TTC549 (cell line): ENCODE results near the gene CAPN3.

ENCODE experiments used
- FAIRE-seq: peaks from 2 replicates; lab custom pipeline; 2012; peaks lifted over from hg19 to GRCh38; lab: Jason Lieb, UNC

The CAPN3 gene

GRCh38 chr15:42395838-42396237 is 36.5 kb downstream of the CAPN3 start:
- no peak for FAIRE-seq

GRCh38 chr15:42401544-42402454 is 42.5 kb downstream of the CAPN3 start:
- FAIRE-seq: no peak

GRCh38 chr15:42402455-42403205 is 43.3 kb downstream of the CAPN3 start:
- no peak for FAIRE-seq

- FAIRE-seq: no peak
Observed at GRCh38 chr15:42403389-42403788, 44.1 kb downstream of the CAPN3 start.

- FAIRE-seq: no peak
Observed at GRCh38 chr15:42404461-42405235, 45.3 kb downstream of the CAPN3 start.

- no peak for FAIRE-seq
Observed at GRCh38 chr15:42405863-42406482, 46.7 kb downstream of the CAPN3 start.

- FAIRE-seq: no peak
Observed at GRCh38 chr15:42408178-42408577, 48.9 kb downstream of the CAPN3 start.

- no peak for FAIRE-seq
Observed at GRCh38 chr15:42409011-42409410, 49.7 kb downstream of the CAPN3 start.

- no peak for FAIRE-seq
Observed at GRCh38 chr15:42411884-42412283, 52.6 kb downstream of the CAPN3 start.

- no peak for FAIRE-seq
Observed at GRCh38 chr15:42413920-42414319, 54.6 kb downstream of the CAPN3 start.

GRCh38 chr15:42419369-42419768 is 60.1 kb downstream of the CAPN3 start:
- FAIRE-seq: no peak

- FAIRE-seq: no peak
Observed at GRCh38 chr15:42421376-42421775, 62.1 kb downstream of the CAPN3 start.

GRCh38 chr15:42427429-42428223 is 68.3 kb downstream of the CAPN3 start:
- no peak for FAIRE-seq

GRCh38 chr15:42444415-42445063 is 85.2 kb downstream of the CAPN3 start:
- FAIRE-seq: no peak

- no peak for FAIRE-seq
Observed at GRCh38 chr15:42445551-42445950, 86.2 kb downstream of the CAPN3 start.

GRCh38 chr15:42447599-42447998 is 88.3 kb downstream of the CAPN3 start:
- no peak for FAIRE-seq

GRCh38 chr15:42448281-42448680 is 89.0 kb downstream of the CAPN3 start:
- FAIRE-seq: no peak

GRCh38 chr15:42449770-42450424 is 90.6 kb downstream of the CAPN3 start:
- no peak for FAIRE-seq

GRCh38 chr15:42450425-42450790 is 91.1 kb downstream of the CAPN3 start:
- FAIRE-seq: no peak

- FAIRE-seq: no peak
Observed at GRCh38 chr15:42453826-42454225, 94.5 kb downstream of the CAPN3 start.
